TTC549 (cell line): ENCODE data around the gene CRACDL.

Experiments used
- FAIRE-seq: peaks from 2 replicates; lab custom pipeline; 2012; peaks lifted over from hg19 to GRCh38; lab: Jason Lieb, UNC

The CRACDL gene

DNA sequence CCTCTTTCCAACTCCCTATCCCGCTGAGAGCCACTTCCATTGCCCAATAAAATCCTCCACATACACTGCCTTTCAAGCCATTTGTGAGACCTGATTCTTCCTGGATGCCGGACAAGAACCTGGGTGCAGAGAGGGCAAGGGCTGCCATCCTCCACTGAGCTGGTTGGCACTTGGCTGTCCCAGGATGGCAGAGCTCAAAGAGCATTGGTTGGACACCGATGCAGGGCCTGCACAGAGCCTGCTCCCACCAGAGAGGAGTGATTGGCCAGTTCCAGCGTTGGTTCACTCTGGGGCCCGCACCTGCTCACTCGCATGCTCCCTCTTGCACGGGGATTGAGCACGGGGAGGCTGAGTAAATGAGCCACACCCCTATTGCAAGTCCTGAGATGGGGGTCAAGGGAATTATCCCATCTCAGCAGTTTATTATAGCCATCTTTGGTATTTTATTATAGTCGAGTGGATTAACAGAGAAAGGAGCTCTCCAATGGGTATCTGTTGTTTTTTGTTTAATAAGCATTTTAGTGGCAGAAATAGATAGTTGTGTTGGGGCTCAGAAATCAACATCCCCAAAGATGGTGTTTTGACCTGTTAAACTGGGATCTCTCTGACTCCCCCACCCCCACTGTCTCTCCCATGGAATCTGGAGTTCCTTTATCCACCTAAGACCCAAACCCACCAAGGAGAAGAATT lies 185.3 kb downstream of the CRACDL start:
- FAIRE-seq = no peak

DNA sequence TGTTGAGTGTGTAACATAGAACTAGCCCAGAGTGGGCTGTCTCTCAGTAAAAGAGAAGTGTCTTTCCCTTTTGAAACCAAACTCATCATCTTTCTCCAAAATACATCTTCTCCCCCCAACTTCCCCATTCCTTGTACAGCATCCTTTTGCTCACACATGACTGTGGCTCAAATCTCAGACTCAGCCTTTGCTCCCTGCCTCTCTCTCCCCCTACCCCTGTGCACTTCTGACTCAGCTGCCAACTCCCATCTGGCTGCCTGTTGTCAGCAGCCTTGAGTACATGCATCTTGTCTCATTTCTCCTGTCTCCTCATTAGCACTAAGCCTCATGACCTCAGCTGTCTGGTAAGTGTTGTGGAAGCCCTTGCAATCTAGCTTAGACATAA lies 187.0 kb downstream of the CRACDL start:
- FAIRE-seq = no peak

DNA sequence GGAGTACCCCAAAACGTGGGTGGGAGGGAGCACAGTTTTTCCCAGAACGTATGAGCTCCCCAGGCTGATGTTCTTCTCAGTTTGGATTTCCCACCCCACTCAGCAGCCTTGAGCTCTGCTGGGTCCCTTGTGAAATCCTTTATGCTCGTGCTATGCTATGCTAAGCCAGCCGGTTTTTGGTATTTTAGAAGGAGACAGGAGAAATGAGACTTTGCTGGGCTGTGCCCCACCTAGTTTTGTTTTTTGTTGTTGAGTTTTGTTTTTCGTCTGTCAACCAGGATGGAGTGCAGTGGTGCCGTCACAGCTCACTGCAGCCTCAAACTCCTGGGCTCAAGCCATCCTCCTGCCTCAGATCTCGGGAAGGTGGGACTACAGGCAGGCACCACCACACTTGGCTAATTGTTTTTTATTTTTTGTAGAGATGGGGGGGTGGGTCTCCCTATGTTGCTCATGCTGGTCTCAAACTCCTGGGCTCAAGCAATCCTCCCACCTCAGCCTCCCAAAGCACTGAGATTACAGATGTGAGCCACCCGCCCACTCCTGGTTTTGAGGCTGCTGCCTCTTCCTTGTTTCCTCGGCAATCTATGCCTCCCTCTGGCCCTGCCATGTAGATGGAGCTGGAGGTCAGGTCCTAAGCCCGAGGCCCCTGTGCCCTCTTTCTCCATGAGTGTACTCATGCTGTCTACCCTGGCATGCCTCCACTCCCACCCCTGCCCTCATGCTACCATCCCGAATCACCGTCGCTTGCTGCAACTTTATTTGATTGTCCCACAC lies 187.5 kb downstream of the CRACDL start:
- FAIRE-seq = no peak

DNA sequence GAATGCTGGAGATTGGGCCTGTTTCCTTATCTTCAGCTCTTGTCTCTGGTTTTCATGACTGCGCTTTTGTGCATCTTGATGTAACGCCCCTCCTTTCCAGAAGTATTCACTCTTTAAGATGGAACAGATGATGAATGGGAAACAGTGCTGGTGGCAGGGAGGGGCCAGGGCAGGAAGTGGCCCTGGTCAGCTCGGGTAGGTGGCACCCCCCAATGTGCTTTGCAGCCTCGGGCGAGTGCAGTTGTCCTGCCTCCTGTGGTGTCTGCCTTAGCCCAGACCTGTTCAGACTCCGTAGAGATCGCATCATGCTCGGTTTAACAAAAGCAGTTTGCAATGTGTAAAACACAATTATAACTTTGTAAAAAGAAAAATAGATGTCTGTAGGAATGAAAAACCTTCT lies 188.1 kb downstream of the CRACDL start:
- FAIRE-seq = no peak

DNA sequence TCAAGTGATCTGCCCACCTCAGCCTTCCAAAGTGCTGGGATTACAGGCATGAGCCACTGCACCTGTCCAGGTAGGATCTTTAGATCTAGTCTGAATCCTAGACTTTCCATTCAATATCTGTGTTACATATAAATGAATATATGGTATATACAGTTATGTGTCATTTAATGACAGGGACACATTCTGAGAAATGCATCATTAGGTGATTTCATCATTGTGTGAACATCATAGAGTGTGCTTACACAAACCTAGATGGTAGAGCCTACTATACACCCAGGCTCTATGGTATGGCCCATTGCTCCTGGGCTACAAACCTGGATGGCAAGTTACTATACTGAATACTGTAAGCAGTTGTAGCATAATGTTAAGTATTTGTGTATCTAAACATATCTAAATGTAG lies 189.6 kb downstream of the CRACDL start:
- FAIRE-seq = no peak

DNA sequence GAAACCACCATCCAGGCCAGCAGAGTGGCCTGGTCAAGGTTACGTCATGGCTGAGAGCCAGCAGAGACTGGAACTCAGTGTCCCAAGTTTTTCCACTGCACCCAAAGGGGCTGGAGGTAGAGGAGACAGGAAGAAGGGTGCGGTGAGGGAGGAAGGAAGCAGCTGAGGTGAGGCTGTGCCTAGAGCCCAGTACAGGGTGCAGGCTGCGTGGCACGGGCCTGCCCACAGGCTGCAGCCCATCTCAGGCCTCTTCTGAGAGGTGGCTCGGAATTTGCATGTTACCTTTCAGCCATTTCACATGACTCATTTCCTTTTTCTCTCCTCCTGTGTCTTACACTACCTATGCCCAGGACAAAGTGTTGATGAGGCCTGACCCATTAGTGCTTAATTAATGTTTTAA lies 191.4 kb downstream of the CRACDL start:
- no peak for FAIRE-seq
